NCI-H146 (cell line): ENCODE results near the gene CAMK2G.
"Not testable (repeated sequence)": the region's sequence is repeated elsewhere in the genome, so short reads cannot be mapped to it uniquely, and the experiment has no call there.

ENCODE experiments used
- DNase-seq: peaks from one replicate; lab custom pipeline; 2025; lab: John Stamatoyannopoulos, UW

CAMK2G gene

GRCh38 chr10:73902351-73902750 lies 28.0 kb upstream of the CAMK2G start:
- no peak for DNase-seq

GRCh38 chr10:73901261-73901660 lies 26.9 kb upstream of the CAMK2G start:
- DNase-seq: no peak

GRCh38 chr10:73900064-73900463 lies 25.7 kb upstream of the CAMK2G start:
- DNase-seq: no peak

- DNase-seq: no peak
These were observed 25.1 kb upstream of the CAMK2G start for GRCh38 chr10:73899423-73899822.

GRCh38 chr10:73898730-73899410 lies 24.5 kb upstream of the CAMK2G start:
- no peak for DNase-seq

GRCh38 chr10:73897693-73898092 lies 23.3 kb upstream of the CAMK2G start:
- DNase-seq: no peak

- not testable (repeated sequence) for DNase-seq
These were observed 21.0 kb upstream of the CAMK2G start for GRCh38 chr10:73895381-73895780.

GRCh38 chr10:73894245-73894971 lies 20.1 kb upstream of the CAMK2G start:
- DNase-seq: no peak

- DNase-seq: no peak
These were observed 19.1 kb upstream of the CAMK2G start for GRCh38 chr10:73893426-73893825.

- DNase-seq: no peak
These were observed 18.1 kb upstream of the CAMK2G start for GRCh38 chr10:73892310-73893030.

- no peak for DNase-seq
These were observed 17.2 kb upstream of the CAMK2G start for GRCh38 chr10:73891540-73891939.

GRCh38 chr10:73890830-73891229 lies 16.5 kb upstream of the CAMK2G start:
- not testable (repeated sequence) for DNase-seq

GRCh38 chr10:73890261-73890660 lies 15.9 kb upstream of the CAMK2G start:
- no peak for DNase-seq

- DNase-seq: not testable (repeated sequence)
These were observed 15.1 kb upstream of the CAMK2G start for GRCh38 chr10:73889416-73889815.

- DNase-seq: no peak
These were observed 14.7 kb upstream of the CAMK2G start for GRCh38 chr10:73889014-73889413.

GRCh38 chr10:73888514-73888913 lies 14.2 kb upstream of the CAMK2G start:
- DNase-seq: no peak

GRCh38 chr10:73887294-73888039 lies 13.1 kb upstream of the CAMK2G start:
- no peak for DNase-seq

GRCh38 chr10:73886661-73887293 lies 12.4 kb upstream of the CAMK2G start:
- DNase-seq: no peak

GRCh38 chr10:73886085-73886529 lies 11.8 kb upstream of the CAMK2G start:
- DNase-seq: peak; percentile 69

- no peak for DNase-seq
These were observed 9.7 kb upstream of the CAMK2G start for GRCh38 chr10:73884017-73884416.

- DNase-seq: no peak
These were observed 7.0 kb upstream of the CAMK2G start for GRCh38 chr10:73881221-73881919.
